ENCODE results near the gene DNAH7. TPM values are rescaled to one million over a fixed set of nuclear protein-coding genes. Genes with fewer than 3 reads are reported as not detected.

The DNAH7 gene
- total RNA-seq, 6 experiments from 2014 or later: 0.05 to 0.41 (median 0.23) TPM

DNA sequence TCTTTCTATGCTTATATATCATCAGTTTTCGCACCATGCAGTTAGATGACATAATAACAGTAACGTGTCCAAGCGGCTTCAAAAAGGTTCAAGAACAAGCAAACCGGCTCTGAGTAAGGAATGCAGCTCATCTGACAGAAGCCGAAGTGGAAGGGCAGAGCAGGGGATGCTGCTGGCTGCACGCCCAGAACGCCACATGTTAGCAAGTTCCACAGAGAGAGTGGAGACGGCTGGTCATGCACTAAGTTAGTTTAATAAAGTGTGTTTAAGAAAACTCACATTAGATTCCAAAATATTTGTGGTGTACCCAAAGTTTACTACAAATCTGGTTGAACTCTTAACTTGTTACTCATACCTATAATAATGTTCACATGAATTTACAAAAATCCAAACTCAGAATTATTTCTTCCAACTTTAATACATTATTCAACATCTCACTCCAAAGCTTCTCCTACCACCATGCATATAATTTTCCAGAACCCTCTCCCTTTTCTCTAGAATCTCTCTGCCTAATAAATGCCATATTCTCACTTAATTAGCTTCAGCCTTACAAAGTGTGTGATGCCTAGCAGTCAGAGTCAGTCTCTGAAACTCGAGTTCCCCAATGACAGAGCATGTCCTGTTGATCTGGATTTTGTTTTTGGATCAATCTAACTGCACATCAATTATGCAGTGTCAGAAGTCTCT, 170.0 kb downstream of the DNAH7 start:
- H3K4me3 Mint-ChIP-seq: peak overlapping the region; percentile 44
- DNase-seq: peak; percentile 98
- no peaks in the 10 kb centered on the region for H3K9me3 Mint-ChIP-seq
- H3K27me3 Mint-ChIP-seq (ENCODE audit: insufficient read depth): peaks cover 11% of the 10 kb centered on the region
- peak overlapping the region; percentile 54 for H3K27ac Mint-ChIP-seq
- peaks cover 19% of the 10 kb centered on the region for H3K4me1 Mint-ChIP-seq (ENCODE audit: low read depth)
- H3K36me3 Mint-ChIP-seq (ENCODE audit: low read depth): no peaks in the 10 kb centered on the region
- TF ChIP-seq, protein P1, sequence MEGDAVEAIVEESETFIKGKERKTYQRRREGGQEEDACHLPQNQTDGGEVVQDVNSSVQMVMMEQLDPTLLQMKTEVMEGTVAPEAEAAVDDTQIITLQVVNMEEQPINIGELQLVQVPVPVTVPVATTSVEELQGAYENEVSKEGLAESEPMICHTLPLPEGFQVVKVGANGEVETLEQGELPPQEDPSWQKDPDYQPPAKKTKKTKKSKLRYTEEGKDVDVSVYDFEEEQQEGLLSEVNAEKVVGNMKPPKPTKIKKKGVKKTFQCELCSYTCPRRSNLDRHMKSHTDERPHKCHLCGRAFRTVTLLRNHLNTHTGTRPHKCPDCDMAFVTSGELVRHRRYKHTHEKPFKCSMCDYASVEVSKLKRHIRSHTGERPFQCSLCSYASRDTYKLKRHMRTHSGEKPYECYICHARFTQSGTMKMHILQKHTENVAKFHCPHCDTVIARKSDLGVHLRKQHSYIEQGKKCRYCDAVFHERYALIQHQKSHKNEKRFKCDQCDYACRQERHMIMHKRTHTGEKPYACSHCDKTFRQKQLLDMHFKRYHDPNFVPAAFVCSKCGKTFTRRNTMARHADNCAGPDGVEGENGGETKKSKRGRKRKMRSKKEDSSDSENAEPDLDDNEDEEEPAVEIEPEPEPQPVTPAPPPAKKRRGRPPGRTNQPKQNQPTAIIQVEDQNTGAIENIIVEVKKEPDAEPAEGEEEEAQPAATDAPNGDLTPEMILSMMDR (IDR thresholded peaks at IDR 0.05): no peak

DNA sequence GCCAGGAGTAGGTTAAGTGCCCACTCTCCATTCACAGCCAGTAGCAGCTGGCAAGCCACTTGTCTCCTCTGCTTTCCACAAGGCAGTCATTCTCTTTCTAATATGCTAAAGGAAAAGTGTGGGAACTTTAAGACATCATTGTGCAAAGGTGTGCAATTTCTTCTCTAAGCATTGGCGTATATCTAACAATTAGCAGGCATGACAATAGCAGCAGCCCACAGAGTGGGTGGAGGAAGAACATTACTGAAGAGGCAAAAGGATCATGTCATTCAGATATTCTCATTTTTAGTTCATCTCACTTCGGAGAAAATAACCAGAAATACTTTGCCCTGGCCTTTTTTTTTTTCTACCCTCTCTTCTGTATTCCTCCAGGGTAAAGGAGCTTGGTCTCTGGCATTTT, 177.6 kb downstream of the DNAH7 start:
- Mint-ChIP-seq H3K27ac (no peak overlapping the region), H3K27me3 (ENCODE audit: insufficient read depth) (peaks cover 3% of the 10 kb centered on the region), H3K4me3 (no peak overlapping the region), H3K9me3 (no peaks in the 10 kb centered on the region), H3K36me3 (ENCODE audit: low read depth) (no peaks in the 10 kb centered on the region), H3K4me1 (ENCODE audit: low read depth) (no peaks in the 10 kb centered on the region)
- TF ChIP-seq, protein P1 (IDR thresholded peaks at IDR 0.05): no peak
- no peak for DNase-seq

DNA sequence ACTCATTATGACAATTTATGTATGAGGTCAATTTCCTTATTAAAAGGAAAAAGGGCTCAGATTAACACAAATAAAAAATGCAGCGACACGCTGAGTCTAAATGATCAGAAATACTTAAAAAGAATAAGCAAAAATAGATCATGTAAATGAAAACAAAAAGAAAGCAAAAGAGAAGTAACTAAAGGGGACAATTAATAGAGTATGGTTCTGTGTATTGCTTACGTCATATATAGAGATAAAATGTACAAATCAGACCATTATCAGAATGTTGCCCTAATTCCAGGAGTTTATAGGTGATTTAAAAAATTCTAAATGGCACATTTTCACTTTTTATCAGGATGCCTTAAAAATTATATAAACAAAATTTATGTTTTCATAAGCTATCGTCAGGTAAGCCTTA, 189.5 kb downstream of the DNAH7 start:
- TF ChIP-seq, protein P1 (IDR thresholded peaks at IDR 0.05): no peak
- Mint-ChIP-seq H3K27me3 (ENCODE audit: insufficient read depth) (peaks cover 4% of the 10 kb centered on the region), H3K4me3 (no peak overlapping the region), H3K27ac (no peak overlapping the region), H3K4me1 (ENCODE audit: low read depth) (no peaks in the 10 kb centered on the region), H3K36me3 (ENCODE audit: low read depth) (no peaks in the 10 kb centered on the region), H3K9me3 (peaks cover 14% of the 10 kb centered on the region)
- no peak for DNase-seq

DNA sequence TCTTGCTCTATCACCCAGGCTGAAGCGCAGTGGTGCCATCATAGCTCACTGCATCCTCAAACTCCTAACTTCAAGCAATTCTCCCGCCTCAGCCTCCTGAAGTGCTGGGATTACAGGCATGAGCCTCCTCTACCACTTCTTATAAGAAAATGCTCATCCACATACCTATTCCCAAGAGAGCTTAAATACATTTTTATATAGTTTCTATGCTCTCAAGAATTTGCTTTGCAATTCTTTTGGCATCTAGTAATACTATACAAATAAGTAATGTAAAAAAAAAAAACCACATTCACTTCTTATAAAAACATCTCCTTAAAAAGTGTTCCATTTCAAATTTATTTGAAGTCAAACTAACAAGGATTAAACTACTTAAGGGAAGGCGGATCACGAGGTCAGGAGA, 197.3 kb downstream of the DNAH7 start:
- H3K27me3 Mint-ChIP-seq (ENCODE audit: insufficient read depth): peaks cover 2% of the 10 kb centered on the region
- H3K9me3 Mint-ChIP-seq: peaks cover 12% of the 10 kb centered on the region
- H3K4me3 Mint-ChIP-seq: no peak overlapping the region
- no peak overlapping the region for H3K27ac Mint-ChIP-seq
- H3K36me3 Mint-ChIP-seq (ENCODE audit: low read depth): no peaks in the 10 kb centered on the region
- TF ChIP-seq, protein P1 (IDR thresholded peaks at IDR 0.05): no peak
- DNase-seq: no peak
- no peaks in the 10 kb centered on the region for H3K4me1 Mint-ChIP-seq (ENCODE audit: low read depth)

DNA sequence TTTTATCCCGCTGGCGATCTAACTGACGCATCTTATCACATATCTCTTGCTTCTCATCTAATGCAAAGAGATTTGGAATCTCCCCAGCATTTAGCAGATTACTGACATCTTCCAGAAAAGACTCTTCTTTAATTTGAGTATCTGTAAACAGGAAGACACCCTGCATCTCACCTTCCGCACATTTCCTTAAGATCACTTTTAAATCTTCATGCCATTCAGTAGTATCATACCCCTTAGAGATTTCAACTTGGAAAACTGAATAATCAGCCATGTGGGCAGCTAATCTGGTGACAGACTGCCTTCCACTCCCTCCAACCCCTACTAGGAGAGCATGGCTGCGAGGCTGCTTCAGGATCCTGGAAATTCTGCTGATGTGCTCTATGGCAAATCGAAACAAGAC, 204.3 kb downstream of the DNAH7 start:
- H3K4me1 Mint-ChIP-seq (ENCODE audit: low read depth): peaks cover 15% of the 10 kb centered on the region
- TF ChIP-seq, protein P1 (IDR thresholded peaks at IDR 0.05): no peak
- no peaks in the 10 kb centered on the region for H3K36me3 Mint-ChIP-seq (ENCODE audit: low read depth)
- no peak overlapping the region for H3K4me3 Mint-ChIP-seq
- H3K27ac Mint-ChIP-seq: no peak overlapping the region
- no peaks in the 10 kb centered on the region for H3K9me3 Mint-ChIP-seq
- no peaks in the 10 kb centered on the region; the same call in 1 of the 2 replicates for H3K27me3 Mint-ChIP-seq (ENCODE audit: insufficient read depth)
- DNase-seq: no peak

Data from HFFc6 (cell line).